ENCODE measurements around the gene SPACA7. TPM values are rescaled to one million over a fixed set of nuclear protein-coding genes. Genes with fewer than 3 reads are reported as not detected.

The SPACA7 gene
- total RNA-seq, 1 donor from 2014 or later: not detected

DNA sequence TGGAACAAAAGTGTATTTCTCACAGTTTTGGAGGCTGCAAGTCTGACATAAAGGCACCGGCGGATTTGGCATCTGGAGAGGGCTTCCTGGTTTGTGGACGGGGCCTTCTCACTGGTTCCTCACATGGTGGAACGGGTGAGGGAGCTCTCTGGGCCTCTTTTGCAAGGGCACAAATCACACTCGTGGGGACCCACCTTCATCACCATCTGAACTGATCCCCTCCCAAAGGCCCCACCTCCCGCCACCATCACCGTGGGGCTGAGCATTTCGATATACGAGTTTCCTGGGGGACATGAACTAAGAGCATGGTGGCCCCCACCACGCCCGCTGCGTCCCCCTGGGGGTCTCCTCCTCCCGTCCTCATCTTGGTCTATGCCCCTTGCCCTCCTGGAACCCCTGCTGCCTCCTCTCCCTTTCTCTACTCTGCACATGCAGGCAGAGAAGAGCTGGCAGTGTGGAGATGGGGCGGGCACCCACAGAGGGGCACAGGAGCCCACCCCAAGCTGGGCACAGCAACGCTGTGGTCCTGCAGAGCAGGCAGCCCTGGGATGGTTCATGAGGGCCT is 20.8 kb upstream of the SPACA7 start:
- H3K4me1 Mint-ChIP-seq (ENCODE audit: unreplicated experiment): no peaks in the 10 kb centered on the region
- no peak overlapping the region for H3K27ac Mint-ChIP-seq (ENCODE audit: unreplicated experiment)
- no peak for DNase-seq (ENCODE audit: low spot score)
- TF ChIP-seq, protein P1, sequence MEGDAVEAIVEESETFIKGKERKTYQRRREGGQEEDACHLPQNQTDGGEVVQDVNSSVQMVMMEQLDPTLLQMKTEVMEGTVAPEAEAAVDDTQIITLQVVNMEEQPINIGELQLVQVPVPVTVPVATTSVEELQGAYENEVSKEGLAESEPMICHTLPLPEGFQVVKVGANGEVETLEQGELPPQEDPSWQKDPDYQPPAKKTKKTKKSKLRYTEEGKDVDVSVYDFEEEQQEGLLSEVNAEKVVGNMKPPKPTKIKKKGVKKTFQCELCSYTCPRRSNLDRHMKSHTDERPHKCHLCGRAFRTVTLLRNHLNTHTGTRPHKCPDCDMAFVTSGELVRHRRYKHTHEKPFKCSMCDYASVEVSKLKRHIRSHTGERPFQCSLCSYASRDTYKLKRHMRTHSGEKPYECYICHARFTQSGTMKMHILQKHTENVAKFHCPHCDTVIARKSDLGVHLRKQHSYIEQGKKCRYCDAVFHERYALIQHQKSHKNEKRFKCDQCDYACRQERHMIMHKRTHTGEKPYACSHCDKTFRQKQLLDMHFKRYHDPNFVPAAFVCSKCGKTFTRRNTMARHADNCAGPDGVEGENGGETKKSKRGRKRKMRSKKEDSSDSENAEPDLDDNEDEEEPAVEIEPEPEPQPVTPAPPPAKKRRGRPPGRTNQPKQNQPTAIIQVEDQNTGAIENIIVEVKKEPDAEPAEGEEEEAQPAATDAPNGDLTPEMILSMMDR (IDR thresholded peaks at IDR 0.05; ENCODE audit: unreplicated experiment): no peak
- H3K27me3 Mint-ChIP-seq (ENCODE audit: unreplicated experiment): peaks cover 3% of the 10 kb centered on the region
- H3K9me3 Mint-ChIP-seq (ENCODE audit: unreplicated experiment): no peaks in the 10 kb centered on the region
- no peak overlapping the region for H3K4me3 Mint-ChIP-seq (ENCODE audit: unreplicated experiment)
- H3K36me3 Mint-ChIP-seq (ENCODE audit: low read depth, unreplicated experiment): no peaks in the 10 kb centered on the region

DNA sequence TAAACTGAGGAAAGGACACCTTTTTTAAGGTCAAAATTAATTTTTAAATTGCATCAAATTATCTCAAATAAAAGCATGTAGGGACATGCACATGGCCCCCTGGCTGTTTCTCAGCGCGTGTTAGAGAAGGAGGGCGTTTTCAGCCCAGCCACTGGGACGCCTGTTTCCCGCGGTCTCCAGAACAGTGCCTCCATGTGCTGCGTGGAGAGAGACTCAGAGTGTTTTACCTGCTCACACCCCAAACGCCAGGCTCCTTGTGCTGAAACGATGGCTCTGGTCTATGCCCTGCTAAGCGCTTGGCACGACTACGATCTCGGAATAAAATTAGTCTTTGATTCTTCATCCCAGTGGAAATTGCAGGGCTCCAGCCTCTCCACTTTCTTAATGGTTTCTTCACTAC is 20.0 kb upstream of the SPACA7 start:
- no peaks in the 10 kb centered on the region for H3K4me1 Mint-ChIP-seq (ENCODE audit: unreplicated experiment)
- no peak overlapping the region for H3K4me3 Mint-ChIP-seq (ENCODE audit: unreplicated experiment)
- H3K36me3 Mint-ChIP-seq (ENCODE audit: low read depth, unreplicated experiment): no peaks in the 10 kb centered on the region
- TF ChIP-seq, protein P1 (IDR thresholded peaks at IDR 0.05; ENCODE audit: unreplicated experiment): no peak
- peaks cover 3% of the 10 kb centered on the region for H3K27me3 Mint-ChIP-seq (ENCODE audit: unreplicated experiment)
- DNase-seq (ENCODE audit: low spot score): no peak
- no peak overlapping the region for H3K27ac Mint-ChIP-seq (ENCODE audit: unreplicated experiment)
- no peaks in the 10 kb centered on the region for H3K9me3 Mint-ChIP-seq (ENCODE audit: unreplicated experiment)

DNA sequence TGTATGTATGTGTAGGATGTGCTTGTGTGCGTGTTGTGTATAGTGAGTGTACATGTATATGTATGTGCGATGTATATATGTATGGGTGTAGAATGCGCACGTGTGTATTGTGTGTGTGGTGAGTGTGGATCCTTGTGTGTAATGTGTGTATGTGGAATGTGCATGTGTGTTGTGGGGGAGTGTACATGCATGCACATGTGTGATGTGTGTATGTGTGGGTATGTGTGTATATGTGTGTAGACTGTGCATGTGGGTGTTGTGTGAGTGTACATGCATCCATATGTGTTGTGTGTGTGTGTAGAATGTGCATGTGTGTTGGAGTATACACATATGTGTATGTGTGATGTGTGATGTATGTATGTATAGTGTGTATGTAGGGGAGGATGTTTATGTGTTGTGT is 18.0 kb upstream of the SPACA7 start:
- peaks cover 5% of the 10 kb centered on the region for H3K27me3 Mint-ChIP-seq (ENCODE audit: unreplicated experiment)
- H3K4me3 Mint-ChIP-seq (ENCODE audit: unreplicated experiment): no peak overlapping the region
- H3K4me1 Mint-ChIP-seq (ENCODE audit: unreplicated experiment): no peaks in the 10 kb centered on the region
- DNase-seq (ENCODE audit: low spot score): no peak
- H3K27ac Mint-ChIP-seq (ENCODE audit: unreplicated experiment): no peak overlapping the region
- no peaks in the 10 kb centered on the region for H3K9me3 Mint-ChIP-seq (ENCODE audit: unreplicated experiment)
- TF ChIP-seq, protein P1 (IDR thresholded peaks at IDR 0.05; ENCODE audit: unreplicated experiment): no peak
- no peaks in the 10 kb centered on the region for H3K36me3 Mint-ChIP-seq (ENCODE audit: low read depth, unreplicated experiment)

DNA sequence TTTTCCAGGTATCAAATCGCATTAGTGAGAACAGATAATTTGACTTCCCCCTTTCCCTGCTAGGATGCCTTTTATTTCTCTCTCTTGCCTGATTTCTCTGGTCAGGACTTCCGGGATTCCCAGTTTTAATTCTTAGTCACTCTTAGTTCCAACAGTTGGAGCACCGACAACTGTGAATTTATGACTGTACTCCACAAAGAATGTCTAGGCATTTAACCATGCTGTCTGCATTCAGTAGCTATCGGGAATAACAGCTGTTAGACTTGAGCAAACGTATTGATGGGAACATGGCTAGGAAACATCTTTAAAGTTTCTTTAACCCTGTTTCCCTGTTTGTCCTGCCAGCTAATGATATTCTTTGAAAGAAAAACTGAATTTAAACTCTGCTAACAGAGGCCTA is 14.1 kb upstream of the SPACA7 start:
- Mint-ChIP-seq H3K27ac (ENCODE audit: unreplicated experiment) (no peak overlapping the region), H3K4me1 (ENCODE audit: unreplicated experiment) (no peaks in the 10 kb centered on the region), H3K36me3 (ENCODE audit: low read depth, unreplicated experiment) (no peaks in the 10 kb centered on the region), H3K27me3 (ENCODE audit: unreplicated experiment) (peaks cover 8% of the 10 kb centered on the region), H3K4me3 (ENCODE audit: unreplicated experiment) (no peak overlapping the region), H3K9me3 (ENCODE audit: unreplicated experiment) (no peaks in the 10 kb centered on the region)
- DNase-seq (ENCODE audit: low spot score): no peak
- TF ChIP-seq, protein P1 (IDR thresholded peaks at IDR 0.05; ENCODE audit: unreplicated experiment): no peak

DNA sequence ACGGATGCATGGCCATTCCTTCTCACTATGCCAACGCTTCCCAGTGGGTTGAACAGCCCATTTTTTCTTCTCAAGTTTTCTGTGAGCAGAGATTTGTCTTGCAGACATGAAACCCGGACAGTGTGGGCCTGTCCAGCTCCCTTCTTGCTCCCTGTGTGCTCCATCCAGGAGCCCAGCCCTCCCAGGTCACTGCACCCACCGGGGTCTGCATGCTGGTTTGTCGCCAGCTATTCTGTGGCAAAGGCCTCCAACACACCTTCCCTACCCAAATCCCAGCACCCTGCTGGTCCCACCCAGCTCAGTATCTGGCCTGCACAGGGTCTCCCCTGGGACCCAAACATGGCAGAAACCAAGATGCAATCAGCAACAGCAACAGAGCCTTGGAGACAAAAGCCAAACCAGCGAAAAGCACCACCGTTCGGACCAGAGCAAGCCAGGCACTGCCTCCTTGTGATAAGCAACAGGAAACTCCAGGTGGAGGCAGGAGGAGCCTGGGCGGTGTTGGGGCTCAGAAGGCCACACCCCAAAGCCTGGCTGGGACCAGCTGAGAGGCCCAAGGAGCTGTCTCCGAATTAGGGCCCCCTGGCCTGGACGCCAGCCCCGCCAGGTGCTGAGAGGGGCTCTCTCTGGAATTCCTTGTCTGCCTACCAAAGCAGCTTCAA is 12.2 kb upstream of the SPACA7 start:
- Mint-ChIP-seq H3K36me3 (ENCODE audit: low read depth, unreplicated experiment) (no peaks in the 10 kb centered on the region), H3K9me3 (ENCODE audit: unreplicated experiment) (no peaks in the 10 kb centered on the region)

More for the DNA sequence above, 12.2 kb upstream of the SPACA7 start:
- Mint-ChIP-seq H3K4me3 (ENCODE audit: unreplicated experiment) (no peak overlapping the region), H3K27ac (ENCODE audit: unreplicated experiment) (no peak overlapping the region), H3K4me1 (ENCODE audit: unreplicated experiment) (no peaks in the 10 kb centered on the region), H3K27me3 (ENCODE audit: unreplicated experiment) (peaks cover 11% of the 10 kb centered on the region)
- TF ChIP-seq, protein P1 (IDR thresholded peaks at IDR 0.05; ENCODE audit: unreplicated experiment): no peak
- no peak for DNase-seq (ENCODE audit: low spot score)

Measured in endothelial cell (in vitro differentiated cells).